H1 (cell line): ENCODE measurements around the gene NR3C1. TPM values are rescaled to one million over a fixed set of nuclear protein-coding genes. Genes with fewer than 3 reads are reported as not detected.

Source experiments
- ATF3 ChIP-seq: IDR thresholded peaks from 2 replicates; pipeline ENCODE4 v1.6.1; 2011; ENCODE audit warnings: low read depth, mild to moderate bottlenecking, low read length; ENCODE audit not compliant: insufficient read depth
- CTBP2 ChIP-seq: IDR thresholded peaks from 2 replicates; pipeline ENCODE4 v1.7.0; 2011; ENCODE audit warnings: borderline replicate concordance, mild to moderate bottlenecking, moderate library complexity, mixed read lengths, low read length; ENCODE audit not compliant: insufficient read depth, insufficient read length
- JUN ChIP-seq: IDR thresholded peaks from 2 replicates; pipeline ENCODE4 v1.6.1; 2011; ENCODE audit warnings: low read depth, mild to moderate bottlenecking, improper control_type of control experiment, low read length
- POLR2AphosphoS5 ChIP-seq: IDR thresholded peaks from 2 replicates; pipeline ENCODE4 v1.6.1; 2011; ENCODE audit warnings: low read depth, low read length
- polyA plus RNA-seq, 7 experiments: library from polyadenylated mRNA; depleted of rRNA in 3 of 7; stranded (reverse) in 5 of 7; unstranded in 2 of 7; fragments of >200 nt in 5 of 7; fragments of 200-250 nt in 2 of 7; gene quantifications; 1 replicate in 5 of 7; 2 replicates in 1 of 7; 4 replicates in 1 of 7; pipeline versions ENCODE4 v1.2.1 to v1.2.3, GENCODE V29; 2011 to 2013; ENCODE audit warnings: missing spikeins in 2 of 7, mixed read lengths in 2 of 7
- total RNA-seq: library from RNA; stranded (reverse); fragmentation: NEBNext Ultra II Directional; extraction: Animal tissue kit (Norgen Biotek cat#: 25700); gene quantifications from 2 replicates; pipeline ENCODE4 v1.2.1, GENCODE V29; 2021

NR3C1 gene
- total and polyA plus RNA-seq, 2 of the 8 experiments (the other 6 are each of a cell fraction or from before 2014, with no cell fraction given): 1.7 to 5.4 TPM

GRCh38 chr5:143354025-143354424 lies 49.5 kb downstream of the NR3C1 start (continued):
- TF ChIP-seq POLR2AphosphoS5: no peak
- no peak for TF ChIP-seq CTBP2
- no peak for TF ChIP-seq ATF3
- TF ChIP-seq JUN: no peak
- TF ChIP-seq, all 59 proteins: peak for 0
